Muscle layer of duodenum (tissue), 2 donors: ENCODE data around the gene HOXD11.

Experiments used
- H3K27ac ChIP-seq: one replicate; pipeline ENCODE4 v1.7.0; 2013; ENCODE audit warnings: mild to moderate bottlenecking, low read length
- H3K27me3 ChIP-seq: one replicate; pipeline ENCODE4 v1.7.0; 2013; ENCODE audit warnings: low read depth, mild to moderate bottlenecking, control low read depth, low read length
- H3K36me3 ChIP-seq, 2 donors: one replicate each; pipeline ENCODE4 v1.7.0; 2013; ENCODE audit warnings: low read length in 2 of 2, control low read depth in 1 of 2, mild to moderate bottlenecking in 1 of 2; ENCODE audit not compliant: insufficient read depth in 2 of 2, control insufficient read depth in 1 of 2
- H3K4me1 ChIP-seq, 2 donors: one replicate each; pipeline ENCODE4 v1.7.0; 2013; ENCODE audit warnings: low read length in 2 of 2, mild to moderate bottlenecking in 2 of 2, control low read depth in 1 of 2, moderate library complexity in 1 of 2; ENCODE audit not compliant: insufficient read depth in 2 of 2, control insufficient read depth in 1 of 2
- H3K4me3 ChIP-seq, 2 donors: one replicate each; pipeline ENCODE4 v1.7.0; 2013; ENCODE audit warnings: low read length in 2 of 2, low read depth in 1 of 2, mild to moderate bottlenecking in 1 of 2
- H3K9me3 ChIP-seq, 2 donors: one replicate each; pipeline ENCODE4 v1.7.0; 2013; ENCODE audit warnings: low read length in 2 of 2, control low read depth in 1 of 2, mild to moderate bottlenecking in 1 of 2; ENCODE audit not compliant: control insufficient read depth in 1 of 2
- donor health status: healthy.

Gene HOXD11

DNA sequence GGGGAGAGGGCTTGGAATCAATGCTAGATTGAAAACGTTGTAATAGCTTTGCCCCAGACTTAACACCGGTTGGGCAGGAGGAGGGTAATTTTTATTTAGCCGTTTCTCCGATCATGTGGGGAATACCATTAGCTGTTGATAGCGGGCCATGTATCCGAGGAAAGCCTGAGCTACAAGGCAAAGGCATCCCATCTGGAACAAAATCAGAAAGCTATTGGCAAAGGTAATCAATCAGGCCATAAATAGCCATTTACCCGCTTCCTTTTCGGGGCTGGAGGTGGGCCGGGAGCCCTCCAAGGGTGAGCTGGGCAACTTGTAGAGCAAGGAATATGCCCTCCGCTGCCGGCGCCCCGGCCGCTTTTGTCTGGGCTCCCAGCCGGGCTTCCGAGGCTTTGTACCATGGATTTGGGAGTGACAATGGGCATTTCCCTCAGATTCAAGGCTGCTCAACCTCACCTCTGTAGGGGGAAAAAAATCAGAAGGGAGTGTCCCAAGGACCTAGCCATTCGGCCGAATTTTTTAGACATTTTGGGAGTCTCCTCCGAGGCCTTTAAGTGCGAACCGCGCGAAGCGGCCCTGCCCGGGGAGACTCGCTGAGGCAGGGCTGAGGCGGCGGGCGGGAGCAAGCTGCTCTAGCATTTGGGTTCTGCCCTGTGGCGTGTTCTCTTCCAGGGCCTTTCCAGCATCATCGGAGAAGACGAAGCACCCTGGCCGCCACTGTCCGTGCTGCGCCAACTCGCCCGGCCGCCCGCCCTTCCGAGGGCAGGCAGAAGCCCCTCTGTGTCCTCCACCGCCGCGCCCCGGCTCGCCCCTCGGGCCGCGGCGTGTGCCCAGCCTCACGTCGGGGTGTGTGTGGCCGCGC lies 14.3 kb downstream of the HOXD11 start:
- H3K27ac ChIP-seq, result no peak overlapping the region
- H3K36me3 ChIP-seq, result no peaks in the 10 kb centered on the region
- H3K9me3 ChIP-seq, result peaks cover 0 to 2% of the 10 kb centered on the region in 2 donors
- peaks cover 0 to 27% of the 10 kb centered on the region in 2 donors for H3K4me1 ChIP-seq
- peak overlapping the region in 1 of 2 donors; percentile 66 for H3K4me3 ChIP-seq
- peaks cover 90% of the 10 kb centered on the region for H3K27me3 ChIP-seq

- no peak overlapping the region for H3K27ac ChIP-seq
- peaks cover 0 to 2% of the 10 kb centered on the region in 2 donors for H3K9me3 ChIP-seq
- peak overlapping the region; percentile 26 to 66 for H3K4me3 ChIP-seq
- peaks cover 87% of the 10 kb centered on the region for H3K27me3 ChIP-seq
- H3K36me3 ChIP-seq, result no peaks in the 10 kb centered on the region
- peaks cover 0 to 25% of the 10 kb centered on the region in 2 donors for H3K4me1 ChIP-seq
These were observed 15.1 kb downstream of the HOXD11 start for GRCh38 chr2:176122052-176122682.

DNA sequence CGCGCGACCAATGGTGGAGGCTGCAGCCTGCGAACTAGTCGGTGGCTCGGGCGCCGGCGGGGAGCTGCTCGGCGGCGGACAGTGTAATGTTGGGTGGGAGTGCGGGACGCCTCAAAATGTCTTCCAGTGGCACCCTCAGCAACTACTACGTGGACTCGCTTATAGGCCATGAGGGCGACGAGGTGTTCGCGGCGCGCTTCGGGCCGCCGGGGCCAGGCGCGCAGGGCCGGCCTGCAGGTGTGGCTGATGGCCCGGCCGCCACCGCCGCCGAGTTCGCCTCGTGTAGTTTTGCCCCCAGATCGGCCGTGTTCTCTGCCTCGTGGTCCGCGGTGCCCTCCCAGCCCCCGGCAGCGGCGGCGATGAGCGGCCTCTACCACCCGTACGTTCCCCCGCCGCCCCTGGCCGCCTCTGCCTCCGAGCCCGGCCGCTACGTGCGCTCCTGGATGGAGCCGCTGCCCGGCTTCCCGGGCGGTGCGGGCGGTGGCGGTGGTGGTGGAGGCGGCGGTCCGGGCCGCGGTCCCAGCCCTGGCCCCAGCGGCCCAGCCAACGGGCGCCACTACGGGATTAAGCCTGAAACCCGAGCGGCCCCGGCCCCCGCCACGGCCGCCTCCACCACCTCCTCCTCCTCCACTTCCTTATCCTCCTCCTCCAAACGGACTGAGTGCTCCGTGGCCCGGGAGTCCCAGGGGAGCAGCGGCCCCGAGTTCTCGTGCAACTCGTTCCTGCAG lies 15.8 kb downstream of the HOXD11 start, which contains the start of gene HOXD9:
Gene HOXD9, plus strand, starts transcription at position 37 of the 728 bp plus-strand sequence. Its CDS starts 50 bp downstream, at position 87.
- peak within 1 kb of the TSS; percentile 26 to 66 for H3K4me3 ChIP-seq

DNA sequence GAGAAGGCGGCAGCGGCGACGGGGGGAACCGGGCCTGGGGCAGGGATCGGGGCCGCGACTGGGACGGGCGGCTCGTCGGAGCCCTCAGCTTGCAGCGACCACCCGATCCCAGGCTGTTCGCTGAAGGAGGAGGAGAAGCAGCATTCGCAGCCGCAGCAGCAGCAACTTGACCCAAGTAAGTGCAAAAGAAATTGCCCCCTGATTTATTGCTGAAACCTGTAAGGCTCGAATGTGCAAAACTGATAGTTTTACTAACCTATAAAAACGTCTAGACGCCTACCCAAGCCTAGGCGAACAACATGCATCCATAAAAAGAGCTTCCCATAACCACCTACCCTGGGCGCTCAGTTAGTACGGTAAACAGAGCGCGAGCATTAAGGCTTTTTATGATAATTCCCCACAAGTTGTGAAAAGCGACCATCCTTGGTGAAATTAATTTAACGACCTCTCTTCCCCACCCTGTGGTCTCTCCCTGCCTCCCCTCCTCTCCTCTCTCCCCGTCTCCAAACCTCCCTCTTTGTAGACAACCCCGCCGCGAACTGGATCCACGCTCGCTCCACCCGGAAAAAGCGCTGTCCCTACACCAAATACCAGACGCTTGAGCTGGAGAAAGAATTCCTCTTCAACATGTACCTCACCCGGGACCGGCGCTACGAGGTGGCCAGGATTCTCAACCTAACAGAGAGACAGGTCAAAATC lies 16.5 kb downstream of the HOXD11 start:
- H3K27me3 ChIP-seq, result peaks cover 88% of the 10 kb centered on the region
- H3K27ac ChIP-seq, result no peak overlapping the region
- peak overlapping the region; percentile 16 to 66 for H3K4me3 ChIP-seq

More for the DNA sequence above, 15.8 kb downstream of the HOXD11 start, which contains the start of gene HOXD9:
- Histone ChIP-seq H3K9me3 (peaks cover 0 to 2% of the 10 kb centered on the region in 2 donors), H3K36me3 (no peaks in the 10 kb centered on the region), H3K27ac (no peak within 1 kb of the TSS), H3K27me3 (peaks cover 88% of the 10 kb centered on the region), H3K4me1 (peaks cover 0 to 25% of the 10 kb centered on the region in 2 donors)

DNA sequence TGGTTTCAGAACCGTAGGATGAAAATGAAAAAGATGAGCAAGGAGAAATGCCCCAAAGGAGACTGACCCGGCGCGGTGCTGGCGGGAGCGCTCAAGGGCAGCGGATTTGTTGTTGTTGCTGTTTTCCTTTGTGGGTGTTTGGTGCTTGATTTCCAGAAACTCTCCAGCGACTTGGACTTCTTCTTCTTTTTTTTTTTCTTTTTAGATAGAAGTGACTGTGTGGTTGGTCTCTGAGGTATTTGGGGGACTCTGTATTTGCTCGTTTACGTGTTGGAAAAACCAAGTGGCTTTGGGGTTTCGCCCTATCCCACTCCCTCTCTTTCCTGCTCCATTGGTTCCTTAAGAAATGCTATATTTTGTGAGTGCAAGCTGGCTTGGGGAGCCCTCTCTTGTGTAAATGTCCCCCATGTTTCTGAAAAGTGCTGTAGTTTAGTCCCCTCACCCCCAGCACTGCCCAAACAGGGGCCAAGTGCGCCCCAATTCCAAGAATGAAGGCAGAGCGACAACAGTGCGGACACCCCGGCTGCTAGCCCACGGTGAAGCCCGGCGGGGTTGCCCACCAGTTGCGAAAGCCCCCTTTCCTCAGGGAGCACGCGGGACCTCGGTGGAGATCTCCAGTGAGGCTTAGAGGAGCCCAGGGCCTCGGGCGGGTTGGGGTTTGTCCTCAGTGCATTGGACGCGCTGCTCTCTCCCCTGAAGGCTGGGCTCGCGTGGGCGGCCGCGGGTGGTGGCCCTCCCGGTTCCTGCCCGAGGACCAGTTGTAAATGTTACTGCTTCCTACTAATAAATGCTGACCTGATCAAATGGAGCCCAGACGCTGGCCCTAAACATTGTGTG lies 17.2 kb downstream of the HOXD11 start:
- no peaks in the 10 kb centered on the region for H3K36me3 ChIP-seq
- H3K27ac ChIP-seq, result no peak overlapping the region
- H3K27me3 ChIP-seq, result peaks cover 90% of the 10 kb centered on the region
- no peak overlapping the region for H3K4me3 ChIP-seq
- no peaks in the 10 kb centered on the region for H3K9me3 ChIP-seq
- H3K4me1 ChIP-seq, result peaks cover 0 to 33% of the 10 kb centered on the region in 2 donors

More for the DNA sequence above, 16.5 kb downstream of the HOXD11 start:
- H3K36me3 ChIP-seq, result no peaks in the 10 kb centered on the region
- H3K4me1 ChIP-seq, result peaks cover 0 to 25% of the 10 kb centered on the region in 2 donors
- peaks cover 0 to 2% of the 10 kb centered on the region in 2 donors for H3K9me3 ChIP-seq

- H3K4me3 ChIP-seq, result no peak overlapping the region
- H3K27me3 ChIP-seq, result peaks cover 83% of the 10 kb centered on the region
These were observed 18.1 kb downstream of the HOXD11 start for GRCh38 chr2:176124947-176125771.

GRCh38 chr2:176125772-176126054 lies 18.6 kb downstream of the HOXD11 start:
- peaks cover 0 to 41% of the 10 kb centered on the region in 2 donors for H3K4me1 ChIP-seq
- H3K27me3 ChIP-seq, result peaks cover 80% of the 10 kb centered on the region
- no peaks in the 10 kb centered on the region for H3K9me3 ChIP-seq
- no peaks in the 10 kb centered on the region for H3K36me3 ChIP-seq
- no peak overlapping the region for H3K27ac ChIP-seq
- no peak overlapping the region for H3K4me3 ChIP-seq

More at GRCh38 chr2:176124947-176125771, 18.1 kb downstream of the HOXD11 start:
- Histone ChIP-seq H3K4me1 (peaks cover 0 to 35% of the 10 kb centered on the region in 2 donors), H3K9me3 (no peaks in the 10 kb centered on the region), H3K36me3 (no peaks in the 10 kb centered on the region), H3K27ac (no peak overlapping the region)

GRCh38 chr2:176126929-176127773 lies 20.1 kb downstream of the HOXD11 start:
- H3K27me3 ChIP-seq, result peaks cover 78% of the 10 kb centered on the region
- H3K27ac ChIP-seq, result no peak overlapping the region
- no peaks in the 10 kb centered on the region for H3K36me3 ChIP-seq
- H3K9me3 ChIP-seq, result no peaks in the 10 kb centered on the region
- no peak overlapping the region for H3K4me3 ChIP-seq
- H3K4me1 ChIP-seq, result peaks cover 0 to 29% of the 10 kb centered on the region in 2 donors

- H3K27me3 ChIP-seq, result peaks cover 81% of the 10 kb centered on the region
- no peak overlapping the region for H3K27ac ChIP-seq
- no peak overlapping the region for H3K4me3 ChIP-seq
- peaks cover 0 to 24% of the 10 kb centered on the region in 2 donors for H3K4me1 ChIP-seq
- no peaks in the 10 kb centered on the region for H3K9me3 ChIP-seq
- H3K36me3 ChIP-seq, result no peaks in the 10 kb centered on the region
These were observed 20.6 kb downstream of the HOXD11 start for GRCh38 chr2:176127774-176128072.
